G401 (cell line): ENCODE results near the gene SEMA5A. TPM values are rescaled to one million over a fixed set of nuclear protein-coding genes. Genes with fewer than 3 reads are reported as not detected.

ENCODE experiments used
- DNase-seq: peaks from one replicate; pipeline ENCODE4 v3.0.0-alpha.2; 2015; ENCODE audit warnings: low spot score
- in situ Hi-C: cut with HindIII; loops from 2 replicates; pipeline ENCODE4 v1.10.0; 2016; ENCODE audit warnings: low sequenced_read_pairs, mixed read lengths
- total RNA-seq: library from RNA; depleted of rRNA; stranded (reverse); fragments of >200 nt; shearing (Covaris generic); gene quantifications from 2 replicates; pipeline ENCODE4 v1.2.3, GENCODE V29; 2014

The SEMA5A gene
- total RNA-seq, 1 experiment from 2014 or later: 0.95 TPM

GRCh38 chr5:9089893-9090292 lies 456.0 kb downstream of the SEMA5A start:
- in situ Hi-C loops: no loop called here
- no peak for DNase-seq

- in situ Hi-C loops: no loop called here
- DNase-seq: no peak
Measured at GRCh38 chr5:9082996-9083395, 462.9 kb downstream of the SEMA5A start.

- in situ Hi-C loops: no loop called here
- no peak for DNase-seq
Measured at GRCh38 chr5:9072701-9073100, 473.2 kb downstream of the SEMA5A start.

GRCh38 chr5:9071524-9071923 lies 474.4 kb downstream of the SEMA5A start:
- in situ Hi-C loops: no loop called here
- no peak for DNase-seq

- in situ Hi-C loops: no loop called here
- no peak for DNase-seq
Measured at GRCh38 chr5:9071074-9071473, 474.8 kb downstream of the SEMA5A start.

- in situ Hi-C loops: no loop called here
- no peak for DNase-seq
Measured at GRCh38 chr5:9069650-9070049, 476.2 kb downstream of the SEMA5A start.

GRCh38 chr5:9067154-9067553 lies 478.7 kb downstream of the SEMA5A start:
- in situ Hi-C loops: no loop called here
- DNase-seq: no peak

- no peak for DNase-seq
- in situ Hi-C loops: no loop called here
Measured at GRCh38 chr5:9066349-9066748, 479.5 kb downstream of the SEMA5A start.

- DNase-seq: no peak
- in situ Hi-C loops: no loop called here
Measured at GRCh38 chr5:9063615-9064245, 482.1 kb downstream of the SEMA5A start.

- no peak for DNase-seq
- in situ Hi-C loops: no loop called here
Measured at GRCh38 chr5:9062873-9063272, 483.0 kb downstream of the SEMA5A start.

- in situ Hi-C loops: no loop called here
- no peak for DNase-seq
Measured at GRCh38 chr5:9059920-9060691, 485.8 kb downstream of the SEMA5A start.

- in situ Hi-C loops: no loop called here
- DNase-seq: no peak
Measured at GRCh38 chr5:9058666-9059065, 487.2 kb downstream of the SEMA5A start.

- no peak for DNase-seq
- in situ Hi-C loops: no loop called here
Measured at GRCh38 chr5:9058161-9058560, 487.7 kb downstream of the SEMA5A start.

GRCh38 chr5:9057406-9058000 lies 488.4 kb downstream of the SEMA5A start:
- DNase-seq: no peak
- in situ Hi-C loops: no loop called here

- DNase-seq: no peak
Measured at GRCh38 chr5:9056046-9056445, 489.8 kb downstream of the SEMA5A start.

GRCh38 chr5:9054821-9055589 lies 490.9 kb downstream of the SEMA5A start:
- in situ Hi-C loops: no loop called here

More at GRCh38 chr5:9056046-9056445, 489.8 kb downstream of the SEMA5A start:
- in situ Hi-C loops: no loop called here

GRCh38 chr5:9054322-9054721 lies 491.6 kb downstream of the SEMA5A start:
- in situ Hi-C loops: no loop called here
- no peak for DNase-seq

More at GRCh38 chr5:9054821-9055589, 490.9 kb downstream of the SEMA5A start:
- DNase-seq: no peak

- no peak for DNase-seq
- in situ Hi-C loops: no loop called here
Measured at GRCh38 chr5:9052421-9052820, 493.5 kb downstream of the SEMA5A start.

GRCh38 chr5:9051779-9052178 lies 494.1 kb downstream of the SEMA5A start:
- DNase-seq: no peak
- in situ Hi-C loops: no loop called here

- DNase-seq: no peak
- in situ Hi-C loops: no loop called here
Measured at GRCh38 chr5:9047932-9048331, 497.9 kb downstream of the SEMA5A start.
